ENCODE results near the gene GALNTL6. TPM values are rescaled to one million over a fixed set of nuclear protein-coding genes. Genes with fewer than 3 reads are reported as not detected.

GALNTL6 gene
- total and polyA plus RNA-seq, 4 donors = 0.08 to 0.09 (median 0.09) TPM; not detected in 1

DNA sequence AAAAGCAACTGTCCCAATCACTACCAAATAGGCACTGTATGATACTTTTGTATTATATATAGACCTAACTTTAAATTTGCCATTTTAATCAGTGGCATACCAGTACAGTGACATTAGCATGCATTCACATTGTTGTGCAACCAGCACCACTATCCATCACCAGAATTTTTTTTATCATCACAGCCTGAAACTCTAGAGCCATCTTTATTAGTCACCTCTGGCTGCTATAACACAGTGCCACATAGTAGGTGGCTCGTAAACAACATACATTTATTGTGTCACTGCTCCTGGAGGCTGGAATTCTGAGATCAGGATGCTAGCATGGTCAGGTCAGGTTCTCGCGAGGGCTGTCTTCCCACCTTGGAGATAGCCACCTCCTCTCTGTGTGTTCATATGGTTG lies 1167.0 kb downstream of the GALNTL6 start:
- Histone ChIP-seq H3K9me3 (ENCODE audit: control insufficient read depth in 4 of 4, insufficient read depth in 3 of 4, low read length in 3 of 4) (peaks cover 0 to 7% (median 0%) of the 10 kb centered on the region in 4 donors), H3K36me3 (ENCODE audit: control insufficient read depth in 4 of 4, insufficient read depth in 4 of 4, low read length in 4 of 4) (no peaks in the 10 kb centered on the region), H3K27me3 (ENCODE audit: control insufficient read depth in 3 of 3, insufficient read depth in 3 of 3, low read length in 2 of 3) (no peaks in the 10 kb centered on the region), H3K9ac (ENCODE audit: insufficient read depth in 1 of 2, low read length in 2 of 2) (no peak overlapping the region), H3K27ac (ENCODE audit: low read depth in 1 of 2, low read length in 1 of 2) (no peak overlapping the region), H3K4me3 (no peak overlapping the region), H3K4me1 (ENCODE audit: control insufficient read depth in 5 of 5, insufficient read depth in 5 of 5, low read length in 5 of 5) (no peaks in the 10 kb centered on the region)
- TF ChIP-seq, protein P1, sequence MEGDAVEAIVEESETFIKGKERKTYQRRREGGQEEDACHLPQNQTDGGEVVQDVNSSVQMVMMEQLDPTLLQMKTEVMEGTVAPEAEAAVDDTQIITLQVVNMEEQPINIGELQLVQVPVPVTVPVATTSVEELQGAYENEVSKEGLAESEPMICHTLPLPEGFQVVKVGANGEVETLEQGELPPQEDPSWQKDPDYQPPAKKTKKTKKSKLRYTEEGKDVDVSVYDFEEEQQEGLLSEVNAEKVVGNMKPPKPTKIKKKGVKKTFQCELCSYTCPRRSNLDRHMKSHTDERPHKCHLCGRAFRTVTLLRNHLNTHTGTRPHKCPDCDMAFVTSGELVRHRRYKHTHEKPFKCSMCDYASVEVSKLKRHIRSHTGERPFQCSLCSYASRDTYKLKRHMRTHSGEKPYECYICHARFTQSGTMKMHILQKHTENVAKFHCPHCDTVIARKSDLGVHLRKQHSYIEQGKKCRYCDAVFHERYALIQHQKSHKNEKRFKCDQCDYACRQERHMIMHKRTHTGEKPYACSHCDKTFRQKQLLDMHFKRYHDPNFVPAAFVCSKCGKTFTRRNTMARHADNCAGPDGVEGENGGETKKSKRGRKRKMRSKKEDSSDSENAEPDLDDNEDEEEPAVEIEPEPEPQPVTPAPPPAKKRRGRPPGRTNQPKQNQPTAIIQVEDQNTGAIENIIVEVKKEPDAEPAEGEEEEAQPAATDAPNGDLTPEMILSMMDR (IDR thresholded peaks at IDR 0.05; ENCODE audit: control extremely low read depth, extremely low read depth) = no peak
- ATAC-seq (ENCODE audit: insufficient read depth, low FRiP score) = no peak
- WGBS, 2 donors = 95 to 98% methylated on average over 3 of the region's 3 CpGs
- no peak for DNase-seq

DNA sequence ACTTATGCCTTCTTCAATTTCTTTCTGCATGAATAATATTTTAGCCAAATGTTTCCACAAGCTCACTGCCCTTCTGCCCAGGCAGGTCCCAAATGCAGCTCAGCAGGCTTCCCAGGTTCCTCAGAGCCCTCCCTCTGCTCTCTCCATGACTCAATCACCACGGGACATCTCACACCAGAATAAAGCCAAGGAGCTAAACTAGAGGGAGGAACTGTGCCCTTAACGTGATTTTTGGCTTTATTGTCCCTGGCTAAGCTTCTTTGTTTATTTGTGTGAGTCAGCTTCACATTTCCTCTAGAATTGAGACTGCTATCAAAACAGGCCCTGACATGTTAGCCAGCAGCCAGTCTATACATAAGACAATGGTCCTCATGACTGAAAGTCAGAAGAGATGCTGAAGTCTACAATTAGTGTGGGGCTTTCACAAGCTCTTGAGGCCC lies 1169.0 kb downstream of the GALNTL6 start:
- H3K9me3 ChIP-seq (ENCODE audit: control insufficient read depth in 4 of 4, insufficient read depth in 3 of 4, low read length in 3 of 4) = peaks cover 0 to 3% (median 0%) of the 10 kb centered on the region in 4 donors
- no peak overlapping the region for H3K27ac ChIP-seq (ENCODE audit: low read depth in 1 of 2, low read length in 1 of 2)
- no peak for ATAC-seq (ENCODE audit: insufficient read depth, low FRiP score)
- 36 to 68% methylated on average over 2 of the region's 2 CpGs for WGBS, 2 donors
- no peaks in the 10 kb centered on the region for H3K4me1 ChIP-seq (ENCODE audit: control insufficient read depth in 5 of 5, insufficient read depth in 5 of 5, low read length in 5 of 5)
- peak in 1 of 3 donors; percentile 15 for DNase-seq
- TF ChIP-seq, protein P1 (IDR thresholded peaks at IDR 0.05; ENCODE audit: control extremely low read depth, extremely low read depth) = no peak
- H3K4me3 ChIP-seq = no peak overlapping the region
- no peak overlapping the region for H3K9ac ChIP-seq (ENCODE audit: insufficient read depth in 1 of 2, low read length in 2 of 2)
- no peaks in the 10 kb centered on the region for H3K27me3 ChIP-seq (ENCODE audit: control insufficient read depth in 3 of 3, insufficient read depth in 3 of 3, low read length in 2 of 3)
- no peaks in the 10 kb centered on the region for H3K36me3 ChIP-seq (ENCODE audit: control insufficient read depth in 4 of 4, insufficient read depth in 4 of 4, low read length in 4 of 4)

DNA sequence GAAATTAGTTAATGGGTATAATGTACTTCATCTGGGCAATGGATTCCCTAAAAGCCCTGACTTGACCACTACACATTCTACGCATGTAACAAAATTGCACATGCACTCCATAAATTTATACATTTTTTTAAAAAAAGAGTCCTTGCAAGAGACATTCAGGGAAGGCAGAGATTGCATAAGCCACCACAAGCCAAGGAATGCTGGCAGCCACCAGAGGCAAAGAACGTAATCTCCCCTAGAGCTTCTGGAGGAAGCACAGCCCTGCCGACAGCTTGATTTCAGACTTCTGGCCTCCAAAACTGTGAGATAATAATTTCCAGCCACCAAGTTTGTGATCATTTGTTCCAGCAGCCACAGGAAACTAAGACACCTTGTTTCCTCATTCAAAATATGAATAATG lies 1169.8 kb downstream of the GALNTL6 start:
- ATAC-seq (ENCODE audit: insufficient read depth, low FRiP score) (no peak), DNase-seq (no peak)
- no peak overlapping the region for H3K4me3 ChIP-seq
- 81 to 83% methylated on average over 3 of the region's 3 CpGs for WGBS, 2 donors
- TF ChIP-seq, protein P1 (IDR thresholded peaks at IDR 0.05; ENCODE audit: control extremely low read depth, extremely low read depth) = no peak
- no peaks in the 10 kb centered on the region for H3K36me3 ChIP-seq (ENCODE audit: control insufficient read depth in 4 of 4, insufficient read depth in 4 of 4, low read length in 4 of 4)
- no peak overlapping the region for H3K9ac ChIP-seq (ENCODE audit: insufficient read depth in 1 of 2, low read length in 2 of 2)
- H3K9me3 ChIP-seq (ENCODE audit: control insufficient read depth in 4 of 4, insufficient read depth in 3 of 4, low read length in 3 of 4) = peaks cover 0 to 3% (median 0%) of the 10 kb centered on the region in 4 donors
- H3K4me1 ChIP-seq (ENCODE audit: control insufficient read depth in 5 of 5, insufficient read depth in 5 of 5, low read length in 5 of 5) = no peaks in the 10 kb centered on the region
- no peak overlapping the region for H3K27ac ChIP-seq (ENCODE audit: low read depth in 1 of 2, low read length in 1 of 2)
- no peaks in the 10 kb centered on the region for H3K27me3 ChIP-seq (ENCODE audit: control insufficient read depth in 3 of 3, insufficient read depth in 3 of 3, low read length in 2 of 3)

DNA sequence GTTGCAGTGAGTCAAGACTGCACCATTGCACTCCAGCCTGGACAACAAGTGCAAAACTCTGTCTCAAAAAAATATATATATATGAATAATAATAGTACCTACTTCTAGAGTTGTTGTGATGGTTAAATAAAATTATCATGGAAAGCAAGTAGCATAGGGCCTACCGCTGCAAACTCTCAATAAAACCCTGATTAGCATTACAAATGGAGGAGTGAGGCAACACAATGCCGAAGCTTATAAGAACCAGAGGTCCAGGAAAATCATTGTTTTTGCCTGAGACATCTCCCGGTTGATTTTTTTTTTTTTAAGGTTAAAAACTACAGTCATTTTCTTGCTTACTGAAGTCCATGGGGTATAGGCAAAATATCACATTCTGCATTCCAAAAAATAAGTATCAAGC lies 1170.4 kb downstream of the GALNTL6 start:
- DNase-seq (no peak), ATAC-seq (ENCODE audit: insufficient read depth, low FRiP score) (no peak)
- no peaks in the 10 kb centered on the region for H3K27me3 ChIP-seq (ENCODE audit: control insufficient read depth in 3 of 3, insufficient read depth in 3 of 3, low read length in 2 of 3)
- no peak overlapping the region for H3K4me3 ChIP-seq
- H3K27ac ChIP-seq (ENCODE audit: low read depth in 1 of 2, low read length in 1 of 2) = no peak overlapping the region
- H3K4me1 ChIP-seq (ENCODE audit: control insufficient read depth in 5 of 5, insufficient read depth in 5 of 5, low read length in 5 of 5) = no peaks in the 10 kb centered on the region
- TF ChIP-seq, protein P1 (IDR thresholded peaks at IDR 0.05; ENCODE audit: control extremely low read depth, extremely low read depth) = no peak
- WGBS, 2 donors = 92 to 95% methylated on average over 3 of the region's 3 CpGs
- H3K9me3 ChIP-seq (ENCODE audit: control insufficient read depth in 4 of 4, insufficient read depth in 3 of 4, low read length in 3 of 4) = peaks cover 0 to 5% (median 0%) of the 10 kb centered on the region in 4 donors
- no peak overlapping the region for H3K9ac ChIP-seq (ENCODE audit: insufficient read depth in 1 of 2, low read length in 2 of 2)
- no peaks in the 10 kb centered on the region for H3K36me3 ChIP-seq (ENCODE audit: control insufficient read depth in 4 of 4, insufficient read depth in 4 of 4, low read length in 4 of 4)
